GM12875 (cell line): ENCODE results near the gene LPP.

Experiments used
- H3K4me3 ChIP-seq: one replicate; pipeline ENCODE4 v1.5.1; 2011; ENCODE audit warnings: low read depth, low read length, control low read depth
- CTCF ChIP-seq: IDR thresholded peaks from 2 replicates; pipeline ENCODE4 v1.5.1; 2011; ENCODE audit warnings: low read depth, mild to moderate bottlenecking, control low read depth, inconsistent platforms, low read length, moderate library complexity, borderline replicate concordance; ENCODE audit not compliant: insufficient read depth

The LPP gene

GRCh38 chr3:188209740-188210139 is 55.8 kb downstream of the LPP start:
- TF ChIP-seq CTCF, result no peak

GRCh38 chr3:188211476-188211875 is 57.5 kb downstream of the LPP start:
- TF ChIP-seq CTCF, result no peak
- no peak overlapping the region for H3K4me3 ChIP-seq

More at GRCh38 chr3:188209740-188210139, 55.8 kb downstream of the LPP start:
- no peak overlapping the region for H3K4me3 ChIP-seq

GRCh38 chr3:188212308-188212969 is 58.5 kb downstream of the LPP start:
- no peak for TF ChIP-seq CTCF
- no peak overlapping the region for H3K4me3 ChIP-seq

GRCh38 chr3:188214442-188214841 is 60.5 kb downstream of the LPP start:
- TF ChIP-seq CTCF, result no peak
- no peak overlapping the region for H3K4me3 ChIP-seq

GRCh38 chr3:188215129-188215528 is 61.2 kb downstream of the LPP start:
- no peak for TF ChIP-seq CTCF
- H3K4me3 ChIP-seq, result no peak overlapping the region

- no peak overlapping the region for H3K4me3 ChIP-seq
- TF ChIP-seq CTCF, result no peak
Observed at GRCh38 chr3:188217011-188217463, 63.1 kb downstream of the LPP start.

GRCh38 chr3:188217726-188218125 is 63.8 kb downstream of the LPP start:
- H3K4me3 ChIP-seq, result no peak overlapping the region
- no peak for TF ChIP-seq CTCF
